ENCODE results near the gene WDR4.

DNA sequence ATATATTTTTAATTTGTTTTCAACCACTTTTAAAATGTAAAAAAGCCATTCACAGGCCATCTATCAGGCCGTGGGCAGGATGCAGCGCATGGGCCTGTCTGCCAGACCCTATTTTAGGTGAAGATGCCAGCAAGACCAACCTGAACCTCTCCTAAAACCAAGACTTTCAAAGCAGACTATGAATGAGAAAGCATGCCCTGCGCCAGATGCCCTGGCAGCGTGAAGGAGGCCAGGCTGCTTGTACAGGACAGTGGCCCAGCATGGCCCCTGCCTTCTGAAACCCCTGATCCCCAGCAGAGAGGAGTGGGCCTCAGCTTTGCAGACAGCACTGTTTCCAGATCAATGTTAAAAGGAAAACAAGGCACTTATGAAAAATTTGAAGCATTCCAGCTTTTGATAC is 31.6 kb downstream of the WDR4 start:
- no peak for TF ChIP-seq L3MBTL2 (conservative IDR thresholded peaks at IDR 0.05)
- no peak for TF ChIP-seq BHLHE40 (IDR thresholded peaks at IDR 0.05; ENCODE audit: borderline replicate concordance)
- no peak for TF ChIP-seq ELF4 (IDR thresholded peaks at IDR 0.05)
- no peak for TF ChIP-seq ZNF384 (IDR thresholded peaks at IDR 0.05)
- no peak for TF ChIP-seq TARDBP (IDR thresholded peaks at IDR 0.05)

Data from HEK293T (cell line).